GM23338 (cell line): ENCODE data around the gene CDCA7L. TPM values are rescaled to one million over a fixed set of nuclear protein-coding genes. Genes with fewer than 3 reads are reported as not detected.

ENCODE experiments used
- ATAC-seq: fragments of 200-7000 bp; cut with Tn5 transposase; 3 replicates; pipeline ENCODE4 v1.9.1; 2020
- DNase-seq: peaks from one replicate; pipeline ENCODE4 v3.0.0-alpha.2; 2015; ENCODE audit warnings: low spot score
- H2AFZ ChIP-seq: fragments of 200-600 bp; sonication (generic); 2 replicates; pipeline ENCODE4 v1.8.0; 2016; ENCODE audit warnings: antibody characterized with exemption, mild to moderate bottlenecking, moderate library complexity
- H3F3A ChIP-seq: fragments of 200-600 bp; sonication (generic); replicated peaks from 2 replicates; pipeline ENCODE4 v1.8.0; 2017; ENCODE audit warnings: antibody characterized with exemption, mixed run types, low read depth
- H3K27ac ChIP-seq: fragments of 200-600 bp; sonication (generic); 2 replicates; pipeline ENCODE4 v1.6.1; 2016; ENCODE audit warnings: low read depth
- H3K27me3 ChIP-seq: fragments of 200-600 bp; sonication (generic); 2 replicates; pipeline ENCODE4 v1.8.0; 2016; ENCODE audit warnings: mild to moderate bottlenecking, mixed run types, moderate library complexity; ENCODE audit not compliant: insufficient read depth
- H3K36me3 ChIP-seq: fragments of 200-600 bp; sonication (generic); 2 replicates; pipeline ENCODE4 v1.8.0; 2016; ENCODE audit warnings: mild to moderate bottlenecking; ENCODE audit not compliant: insufficient read depth
- H3K4me1 ChIP-seq: fragments of 200-600 bp; sonication (generic); 2 replicates; pipeline ENCODE4 v1.8.0; 2016; ENCODE audit warnings: mild to moderate bottlenecking, moderate library complexity; ENCODE audit not compliant: insufficient read depth
- H3K4me2 ChIP-seq: fragments of 200-600 bp; sonication (generic); 2 replicates; pipeline ENCODE4 v1.7.1; 2017; ENCODE audit warnings: mixed run types
- H3K4me3 ChIP-seq: fragments of 200-600 bp; sonication (generic); 2 replicates; pipeline ENCODE4 v1.6.1; 2016; ENCODE audit warnings: mixed run types
- H3K79me2 ChIP-seq: fragments of 200-600 bp; sonication (generic); replicated peaks from 2 replicates; pipeline ENCODE4 v1.8.0; 2017; ENCODE audit warnings: mild to moderate bottlenecking; ENCODE audit not compliant: insufficient read depth
- H3K9me2 ChIP-seq: fragments of 200-600 bp; sonication (generic); 2 replicates; pipeline ENCODE4 v1.8.0; 2017; ENCODE audit not compliant: insufficient read depth
- H4K20me1 ChIP-seq: fragments of 200-600 bp; sonication (generic); replicated peaks from 2 replicates; pipeline ENCODE4 v1.8.0; 2017; ENCODE audit warnings: mild to moderate bottlenecking; ENCODE audit not compliant: insufficient read depth
- H3K27ac Mint-ChIP-seq: 2 replicates; pipeline ENCODE4 v1.8.0; 2020; ENCODE audit warnings: inconsistent platforms, mild to moderate bottlenecking, moderate library complexity, mixed read lengths
- H3K27me3 Mint-ChIP-seq: 3 replicates; pipeline ENCODE4 v1.8.0; 2022; ENCODE audit warnings: low read depth, mild to moderate bottlenecking, moderate library complexity, mixed read lengths, inconsistent platforms; ENCODE audit not compliant: insufficient read depth, poor library complexity
- H3K36me3 Mint-ChIP-seq: 3 replicates; pipeline ENCODE4 v1.8.0; 2021; ENCODE audit warnings: low read depth, mild to moderate bottlenecking, inconsistent platforms, moderate library complexity, mixed read lengths
- H3K4me1 Mint-ChIP-seq: 3 replicates; pipeline ENCODE4 v1.8.0; 2020; ENCODE audit warnings: mild to moderate bottlenecking, inconsistent platforms, mixed read lengths
- H3K4me3 Mint-ChIP-seq: 3 replicates; pipeline ENCODE4 v1.8.0; 2021; ENCODE audit warnings: moderate library complexity, mild to moderate bottlenecking, inconsistent platforms, mixed read lengths
- H3K9me3 Mint-ChIP-seq: 3 replicates; pipeline ENCODE4 v1.8.0; 2020; ENCODE audit warnings: moderate library complexity, mild to moderate bottlenecking, inconsistent platforms, mixed read lengths
- CREB1 ChIP-seq: fragments of 250-450 bp; sonication (Bioruptor Pico); IDR thresholded peaks from 2 replicates; pipeline ENCODE4 v1.5.0; 2020; ENCODE audit warnings: low read depth, mild to moderate bottlenecking, moderate library complexity
- EZH2 ChIP-seq: fragments of 200-600 bp; sonication (generic); IDR thresholded peaks from one replicate; pipeline ENCODE4 v1.8.0; 2017; ENCODE audit warnings: antibody characterized with exemption, mild to moderate bottlenecking, low read depth; ENCODE audit not compliant: unreplicated experiment
- EZH2phosphoT487 ChIP-seq: fragments of 200-600 bp; sonication (generic); IDR thresholded peaks from one replicate; pipeline ENCODE4 v1.8.1; 2018; ENCODE audit warnings: antibody characterized with exemption; ENCODE audit not compliant: unreplicated experiment
- JUNB ChIP-seq: IDR thresholded peaks from one replicate; pipeline ENCODE4 v1.6.1; 2016; ENCODE audit warnings: antibody characterized with exemption; ENCODE audit not compliant: unreplicated experiment
- NANOG ChIP-seq: IDR thresholded peaks from 2 replicates; pipeline ENCODE4 v1.6.1; 2016; ENCODE audit warnings: antibody characterized with exemption, borderline replicate concordance
- POLR2AphosphoS5 ChIP-seq: IDR thresholded peaks from 2 replicates; pipeline ENCODE4 v1.6.1; 2016; ENCODE audit warnings: antibody characterized with exemption, low read depth
- REST ChIP-seq: IDR thresholded peaks from one replicate; pipeline ENCODE4 v1.6.1; 2018; ENCODE audit warnings: antibody characterized with exemption; ENCODE audit not compliant: unreplicated experiment
- STAT1 ChIP-seq: IDR thresholded peaks from one replicate; pipeline ENCODE4 v1.6.1; 2016; ENCODE audit warnings: antibody characterized with exemption; ENCODE audit not compliant: unreplicated experiment
- ZNF114 ChIP-seq: fragments of 250-450 bp; sonication (Bioruptor Pico); IDR thresholded peaks from 2 replicates; pipeline ENCODE4 v1.5.0; 2020; ENCODE audit warnings: mild to moderate bottlenecking, moderate library complexity
- ZNF331 ChIP-seq: fragments of 250-450 bp; sonication (Bioruptor Pico); IDR thresholded peaks from 2 replicates; pipeline ENCODE4 v1.5.0; 2020; ENCODE audit warnings: low read depth, mild to moderate bottlenecking, moderate library complexity
- polyA plus RNA-seq: library from polyadenylated mRNA; unstranded; fragments of >200 nt; fragmentation: Nextera tagmentation; extraction: Ambion mirVana; gene quantifications from 2 replicates; pipeline ENCODE4 v1.2.1, GENCODE V29; 2016
- total RNA-seq: library from RNA; depleted of rRNA; stranded (reverse); fragments of >200 nt; shearing (Covaris generic); gene quantifications from 2 replicates; pipeline ENCODE4 v1.2.3, GENCODE V29; 2014
- TF ChIP-seq, protein P1 (sequence below), 2 experiments: fragments of 200-600 bp in 1 of 2; sonication (generic) in 1 of 2; conservative IDR thresholded peaks; 2 replicates each; pipeline versions ENCODE4 v1.5.1 to v1.6.1; 2016 to 2017; ENCODE audit warnings: antibody characterized with exemption in 2 of 2, low read depth in 2 of 2, mild to moderate bottlenecking in 2 of 2, moderate library complexity in 1 of 2
- TF ChIP-seq, protein P2 (sequence below): IDR thresholded peaks from 2 replicates; pipeline ENCODE4 v1.6.1; 2016; ENCODE audit warnings: antibody characterized with exemption
- TF ChIP-seq, protein P3 (sequence below): fragments of 250-450 bp; sonication (Bioruptor Pico); IDR thresholded peaks from 2 replicates; pipeline ENCODE4 v1.5.0; 2020; ENCODE audit warnings: mild to moderate bottlenecking, moderate library complexity

The CDCA7L gene
- total and polyA plus RNA-seq, 2 experiments from 2014 or later: 174 to 187 TPM

- H3K9me3 Mint-ChIP-seq: no peaks in the 10 kb centered on the region; the same call in 2 of the 3 replicates
These were observed 54.4 kb downstream of the CDCA7L start for GRCh38 chr7:21891291-21891690.

More at GRCh38 chr7:21891291-21891690, 54.4 kb downstream of the CDCA7L start:
- Histone ChIP-seq H3K36me3 (no peaks in the 10 kb centered on the region; the same call in 1 of the 2 replicates), H3K4me1 (peaks cover 10% of the 10 kb centered on the region; the same call in 1 of the 2 replicates), H4K20me1 (0 out of 2 replicates have a peak, but pooled peaks cover 4% of the 10 kb centered on the region), H3K9me2 (no peaks in the 10 kb centered on the region), H3K79me2 (no peaks in the 10 kb centered on the region), H3K4me3 (no peak overlapping the region), H3K27ac (no peak overlapping the region), H2AFZ (no peak overlapping the region), H3F3A (no peaks in the 10 kb centered on the region; the same call in 1 of the 2 replicates), H3K4me2 (no peak overlapping the region), H3K27me3 (no peaks in the 10 kb centered on the region)
- H3K27me3 Mint-ChIP-seq: peaks cover 5% of the 10 kb centered on the region
- ATAC-seq (no peak), DNase-seq (no peak)
- no peak overlapping the region for H3K4me3 Mint-ChIP-seq
- H3K27ac Mint-ChIP-seq: no peak overlapping the region
- peaks cover 14% of the 10 kb centered on the region; the same call in 2 of the 3 replicates for H3K36me3 Mint-ChIP-seq
- peaks cover 12% of the 10 kb centered on the region for H3K4me1 Mint-ChIP-seq
- TF ChIP-seq, protein P1, sequence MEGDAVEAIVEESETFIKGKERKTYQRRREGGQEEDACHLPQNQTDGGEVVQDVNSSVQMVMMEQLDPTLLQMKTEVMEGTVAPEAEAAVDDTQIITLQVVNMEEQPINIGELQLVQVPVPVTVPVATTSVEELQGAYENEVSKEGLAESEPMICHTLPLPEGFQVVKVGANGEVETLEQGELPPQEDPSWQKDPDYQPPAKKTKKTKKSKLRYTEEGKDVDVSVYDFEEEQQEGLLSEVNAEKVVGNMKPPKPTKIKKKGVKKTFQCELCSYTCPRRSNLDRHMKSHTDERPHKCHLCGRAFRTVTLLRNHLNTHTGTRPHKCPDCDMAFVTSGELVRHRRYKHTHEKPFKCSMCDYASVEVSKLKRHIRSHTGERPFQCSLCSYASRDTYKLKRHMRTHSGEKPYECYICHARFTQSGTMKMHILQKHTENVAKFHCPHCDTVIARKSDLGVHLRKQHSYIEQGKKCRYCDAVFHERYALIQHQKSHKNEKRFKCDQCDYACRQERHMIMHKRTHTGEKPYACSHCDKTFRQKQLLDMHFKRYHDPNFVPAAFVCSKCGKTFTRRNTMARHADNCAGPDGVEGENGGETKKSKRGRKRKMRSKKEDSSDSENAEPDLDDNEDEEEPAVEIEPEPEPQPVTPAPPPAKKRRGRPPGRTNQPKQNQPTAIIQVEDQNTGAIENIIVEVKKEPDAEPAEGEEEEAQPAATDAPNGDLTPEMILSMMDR (conservative IDR thresholded peaks at IDR 0.05; ENCODE audit: low read depth in 2 of 2): no peak
- TF ChIP-seq REST (no peak), CREB1 (no peak), EZH2 (no peak), NANOG (no peak), ZNF114 (CRISPR knock-in tag) (no peak), EZH2phosphoT487 (no peak), POLR2AphosphoS5 (no peak), STAT1 (no peak), JUNB (no peak), ZNF331 (CRISPR knock-in tag) (no peak)
- TF ChIP-seq, protein P2, sequence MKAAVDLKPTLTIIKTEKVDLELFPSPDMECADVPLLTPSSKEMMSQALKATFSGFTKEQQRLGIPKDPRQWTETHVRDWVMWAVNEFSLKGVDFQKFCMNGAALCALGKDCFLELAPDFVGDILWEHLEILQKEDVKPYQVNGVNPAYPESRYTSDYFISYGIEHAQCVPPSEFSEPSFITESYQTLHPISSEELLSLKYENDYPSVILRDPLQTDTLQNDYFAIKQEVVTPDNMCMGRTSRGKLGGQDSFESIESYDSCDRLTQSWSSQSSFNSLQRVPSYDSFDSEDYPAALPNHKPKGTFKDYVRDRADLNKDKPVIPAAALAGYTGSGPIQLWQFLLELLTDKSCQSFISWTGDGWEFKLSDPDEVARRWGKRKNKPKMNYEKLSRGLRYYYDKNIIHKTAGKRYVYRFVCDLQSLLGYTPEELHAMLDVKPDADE: no peak
- TF ChIP-seq, protein P3, sequence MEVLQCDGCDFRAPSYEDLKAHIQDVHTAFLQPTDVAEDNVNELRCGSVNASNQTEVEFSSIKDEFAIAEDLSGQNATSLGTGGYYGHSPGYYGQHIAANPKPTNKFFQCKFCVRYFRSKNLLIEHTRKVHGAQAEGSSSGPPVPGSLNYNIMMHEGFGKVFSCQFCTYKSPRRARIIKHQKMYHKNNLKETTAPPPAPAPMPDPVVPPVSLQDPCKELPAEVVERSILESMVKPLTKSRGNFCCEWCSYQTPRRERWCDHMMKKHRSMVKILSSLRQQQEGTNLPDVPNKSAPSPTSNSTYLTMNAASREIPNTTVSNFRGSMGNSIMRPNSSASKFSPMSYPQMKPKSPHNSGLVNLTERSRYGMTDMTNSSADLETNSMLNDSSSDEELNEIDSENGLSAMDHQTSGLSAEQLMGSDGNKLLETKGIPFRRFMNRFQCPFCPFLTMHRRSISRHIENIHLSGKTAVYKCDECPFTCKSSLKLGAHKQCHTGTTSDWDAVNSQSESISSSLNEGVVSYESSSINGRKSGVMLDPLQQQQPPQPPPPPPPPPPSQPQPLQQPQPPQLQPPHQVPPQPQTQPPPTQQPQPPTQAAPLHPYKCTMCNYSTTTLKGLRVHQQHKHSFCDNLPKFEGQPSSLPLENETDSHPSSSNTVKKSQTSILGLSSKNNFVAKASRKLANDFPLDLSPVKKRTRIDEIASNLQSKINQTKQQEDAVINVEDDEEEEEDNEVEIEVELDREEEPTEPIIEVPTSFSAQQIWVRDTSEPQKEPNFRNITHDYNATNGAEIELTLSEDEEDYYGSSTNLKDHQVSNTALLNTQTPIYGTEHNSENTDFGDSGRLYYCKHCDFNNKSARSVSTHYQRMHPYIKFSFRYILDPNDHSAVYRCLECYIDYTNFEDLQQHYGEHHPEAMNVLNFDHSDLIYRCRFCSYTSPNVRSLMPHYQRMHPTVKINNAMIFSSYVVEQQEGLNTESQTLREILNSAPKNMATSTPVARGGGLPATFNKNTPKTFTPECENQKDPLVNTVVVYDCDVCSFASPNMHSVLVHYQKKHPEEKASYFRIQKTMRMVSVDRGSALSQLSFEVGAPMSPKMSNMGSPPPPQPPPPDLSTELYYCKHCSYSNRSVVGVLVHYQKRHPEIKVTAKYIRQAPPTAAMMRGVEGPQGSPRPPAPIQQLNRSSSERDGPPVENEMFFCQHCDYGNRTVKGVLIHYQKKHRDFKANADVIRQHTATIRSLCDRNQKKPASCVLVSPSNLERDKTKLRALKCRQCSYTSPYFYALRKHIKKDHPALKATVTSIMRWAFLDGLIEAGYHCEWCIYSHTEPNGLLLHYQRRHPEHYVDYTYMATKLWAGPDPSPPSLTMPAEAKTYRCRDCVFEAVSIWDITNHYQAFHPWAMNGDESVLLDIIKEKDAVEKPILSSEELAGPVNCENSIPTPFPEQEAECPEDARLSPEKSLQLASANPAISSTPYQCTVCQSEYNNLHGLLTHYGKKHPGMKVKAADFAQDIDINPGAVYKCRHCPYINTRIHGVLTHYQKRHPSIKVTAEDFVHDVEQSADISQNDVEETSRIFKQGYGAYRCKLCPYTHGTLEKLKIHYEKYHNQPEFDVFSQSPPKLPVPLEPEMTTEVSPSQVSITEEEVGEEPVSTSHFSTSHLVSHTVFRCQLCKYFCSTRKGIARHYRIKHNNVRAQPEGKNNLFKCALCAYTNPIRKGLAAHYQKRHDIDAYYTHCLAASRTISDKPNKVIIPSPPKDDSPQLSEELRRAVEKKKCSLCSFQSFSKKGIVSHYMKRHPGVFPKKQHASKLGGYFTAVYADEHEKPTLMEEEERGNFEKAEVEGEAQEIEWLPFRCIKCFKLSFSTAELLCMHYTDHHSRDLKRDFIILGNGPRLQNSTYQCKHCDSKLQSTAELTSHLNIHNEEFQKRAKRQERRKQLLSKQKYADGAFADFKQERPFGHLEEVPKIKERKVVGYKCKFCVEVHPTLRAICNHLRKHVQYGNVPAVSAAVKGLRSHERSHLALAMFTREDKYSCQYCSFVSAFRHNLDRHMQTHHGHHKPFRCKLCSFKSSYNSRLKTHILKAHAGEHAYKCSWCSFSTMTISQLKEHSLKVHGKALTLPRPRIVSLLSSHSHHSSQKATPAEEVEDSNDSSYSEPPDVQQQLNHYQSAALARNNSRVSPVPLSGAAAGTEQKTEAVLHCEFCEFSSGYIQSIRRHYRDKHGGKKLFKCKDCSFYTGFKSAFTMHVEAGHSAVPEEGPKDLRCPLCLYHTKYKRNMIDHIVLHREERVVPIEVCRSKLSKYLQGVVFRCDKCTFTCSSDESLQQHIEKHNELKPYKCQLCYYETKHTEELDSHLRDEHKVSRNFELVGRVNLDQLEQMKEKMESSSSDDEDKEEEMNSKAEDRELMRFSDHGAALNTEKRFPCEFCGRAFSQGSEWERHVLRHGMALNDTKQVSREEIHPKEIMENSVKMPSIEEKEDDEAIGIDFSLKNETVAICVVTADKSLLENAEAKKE: no peak
